A172 (cell line): ENCODE measurements around the gene YPEL5. TPM values are rescaled to one million over a fixed set of nuclear protein-coding genes. Genes with fewer than 3 reads are reported as not detected.
A peak's percentile ranks its signal among the peaks of the same experiment; 100 is the strongest.
"Not testable (repeated sequence)": the region's sequence is repeated elsewhere in the genome, so short reads cannot be mapped to it uniquely, and the experiment has no call there.

Experiments used
- DNase-seq: peaks from one replicate; pipeline ENCODE4 v3.0.0-alpha.2; 2015; ENCODE audit warnings: low spot score
- total RNA-seq: library from RNA; depleted of rRNA; stranded (reverse); fragments of >200 nt; shearing (Covaris generic); gene quantifications from 2 replicates; pipeline ENCODE4 v1.2.3, GENCODE V29; 2014

YPEL5 gene
- total RNA-seq, 1 experiment from 2014 or later: 112 TPM

DNA sequence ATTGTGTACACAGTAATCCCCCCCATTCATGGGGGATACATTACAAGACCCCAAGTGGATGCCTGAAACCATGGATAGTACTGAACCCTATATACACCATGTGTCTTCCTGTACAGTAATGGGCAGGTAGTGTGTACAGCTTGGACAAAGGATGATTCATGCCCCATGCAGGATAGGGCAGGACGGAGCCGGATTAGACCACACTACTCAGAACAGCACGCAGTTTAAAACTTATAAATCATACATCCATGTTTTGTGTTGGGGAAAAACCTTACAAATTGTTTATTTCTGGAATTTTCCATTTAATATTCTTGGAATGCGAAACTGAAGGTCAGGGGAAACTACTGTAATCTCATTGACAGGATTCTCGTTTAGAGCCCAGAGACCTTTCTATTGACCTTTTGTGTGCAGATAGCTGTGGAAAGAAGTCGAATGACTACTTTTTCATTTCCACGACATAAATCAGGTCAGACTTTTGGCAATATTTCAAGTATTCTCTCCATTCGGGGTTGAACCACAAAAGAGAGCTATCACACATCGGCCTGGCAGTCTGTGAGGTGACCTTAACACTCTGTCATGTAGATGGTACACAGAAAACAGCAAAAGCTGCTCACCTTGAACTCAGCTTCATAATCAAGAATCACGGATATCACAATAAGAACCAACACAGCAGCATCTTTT is 9.9 kb upstream of the YPEL5 start:
- peak; percentile 81 for DNase-seq

GRCh38 chr2:30139131-30139870 is 7.5 kb upstream of the YPEL5 start:
- DNase-seq: no peak

GRCh38 chr2:30141136-30141535 is 5.7 kb upstream of the YPEL5 start:
- no peak for DNase-seq

DNA sequence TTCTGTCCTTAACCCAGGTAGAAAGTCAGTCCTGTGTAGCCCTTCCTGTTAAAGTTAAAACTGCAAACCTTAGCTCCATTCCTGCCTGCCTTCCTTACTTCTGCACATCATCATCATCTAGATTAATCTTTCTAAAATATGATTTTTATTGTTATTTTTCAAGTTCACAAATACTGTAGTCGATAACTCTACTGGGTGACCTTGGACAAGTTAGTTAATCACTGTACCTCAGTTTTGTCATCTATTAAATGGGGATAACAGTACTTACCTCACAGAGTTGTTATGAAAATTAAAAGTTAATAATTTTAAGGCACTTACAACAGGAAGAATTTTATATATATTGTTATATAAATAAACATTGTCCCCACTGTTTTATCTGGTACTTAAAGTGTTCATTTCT is 2.5 kb upstream of the YPEL5 start:
- no peak for DNase-seq

DNA sequence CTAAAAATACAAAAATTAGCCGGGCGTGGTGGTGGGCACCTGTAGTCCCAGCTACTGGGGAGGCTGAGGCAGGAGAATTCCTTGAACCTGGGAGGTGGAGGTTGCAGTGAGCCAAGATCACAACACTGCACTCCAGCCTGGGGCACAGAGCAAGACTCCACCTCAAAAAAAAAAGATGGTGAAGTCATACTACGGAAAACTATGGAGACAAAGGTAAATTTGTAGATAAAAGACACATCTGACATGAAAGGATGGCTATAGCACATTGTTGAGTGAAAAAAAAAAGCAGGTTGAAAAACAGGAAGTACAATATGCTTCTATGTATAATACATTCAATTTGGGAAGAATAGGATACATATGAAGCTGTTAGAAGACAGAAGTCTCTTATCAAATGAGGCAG is 1.9 kb upstream of the YPEL5 start:
- not testable (repeated sequence) for DNase-seq

GRCh38 chr2:30145826-30146336 is 926 bp upstream of the YPEL5 start:
- peak; percentile 9 for DNase-seq

DNA sequence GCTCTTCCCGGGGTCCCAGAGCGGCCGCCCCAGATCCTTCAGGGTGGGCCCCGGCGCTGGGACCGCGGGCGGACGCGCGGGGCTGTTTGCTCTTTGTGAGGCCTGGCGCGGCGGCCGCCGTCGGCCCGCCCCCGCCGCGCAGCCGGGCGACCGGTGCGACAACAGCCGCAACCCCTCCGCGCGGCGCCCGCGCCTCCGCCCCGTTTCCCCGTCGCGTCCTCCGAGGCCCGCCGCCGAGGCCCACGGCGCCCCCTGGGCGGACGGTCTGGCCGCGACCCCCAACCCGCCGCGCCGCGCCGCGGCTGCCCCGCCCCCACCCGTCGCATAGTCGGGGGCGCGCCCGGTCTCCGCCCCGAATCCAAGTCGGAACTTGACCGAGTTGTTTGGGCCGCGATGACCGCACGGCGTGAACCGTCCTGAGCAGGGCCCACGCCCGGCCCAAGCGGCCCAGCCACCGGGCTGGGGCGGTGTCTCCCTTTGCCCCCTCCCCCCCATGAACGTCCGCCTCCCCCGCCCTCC is 448 bp downstream of the YPEL5 start:
- no peak for DNase-seq

DNA sequence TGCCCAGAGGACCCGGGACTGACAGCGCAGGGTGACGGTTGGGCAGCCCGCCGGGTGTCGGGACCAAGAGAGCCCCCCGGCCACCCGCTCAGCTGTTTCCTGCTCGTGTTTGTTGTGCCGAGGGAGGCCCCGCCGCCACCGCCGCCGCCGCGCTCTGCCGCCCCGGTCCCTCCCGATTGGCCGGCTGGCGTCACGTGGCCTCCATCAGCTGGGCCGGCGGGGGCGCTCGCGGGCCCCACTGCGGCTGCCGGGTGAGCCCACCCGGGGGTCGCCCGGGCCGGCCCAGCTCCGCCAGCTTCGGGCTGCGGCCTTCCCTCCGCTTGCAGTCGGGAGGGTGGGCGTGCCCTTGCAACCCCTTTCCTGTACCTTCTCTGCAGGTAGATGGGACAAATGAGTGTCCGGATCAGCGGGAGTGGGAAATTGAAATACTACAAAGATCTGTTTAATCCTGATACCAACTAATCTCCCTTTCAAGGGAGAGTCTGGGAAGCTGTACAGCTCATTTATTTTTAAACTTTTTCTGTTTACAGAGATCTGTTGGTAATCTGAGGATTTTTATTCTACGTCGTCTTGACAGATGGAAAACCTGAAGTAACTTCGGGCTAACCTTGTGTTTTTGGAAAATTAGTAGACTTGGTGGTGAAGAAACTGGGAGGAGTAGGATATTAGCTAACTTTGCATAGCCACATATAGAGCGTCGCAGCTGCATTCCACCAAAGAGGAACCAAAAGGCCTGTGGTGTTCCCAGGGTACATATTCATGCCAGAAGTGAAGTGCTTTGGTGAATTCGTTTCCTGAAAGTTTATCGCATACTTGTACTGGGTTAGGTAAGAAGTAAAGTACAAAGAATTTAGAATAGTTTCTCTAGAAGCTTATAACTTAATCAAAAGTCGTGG is 1.2 kb downstream of the YPEL5 start:
- peak; percentile 38 for DNase-seq

- no peak for DNase-seq
These were observed 2.0 kb downstream of the YPEL5 start for GRCh38 chr2:30148850-30149249.

DNA sequence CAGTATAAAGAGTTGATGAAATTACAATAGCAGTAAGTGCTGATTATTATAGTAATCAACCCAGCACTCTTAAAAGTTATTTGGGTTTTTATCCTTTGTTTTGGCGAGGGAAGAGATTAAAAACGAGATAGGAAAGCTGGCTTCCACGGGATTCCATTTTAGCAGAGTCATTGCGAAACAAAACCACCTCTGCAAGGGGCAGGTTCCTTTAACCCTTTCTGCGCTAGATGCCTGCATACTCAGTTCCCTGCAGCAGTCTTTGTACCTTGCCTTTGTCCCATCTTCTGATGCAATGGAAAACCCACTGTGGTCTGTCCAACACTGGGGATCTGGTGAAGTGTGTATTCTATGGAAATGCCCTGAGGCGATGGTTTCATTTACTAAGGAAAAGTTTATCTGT is 2.7 kb downstream of the YPEL5 start:
- peak; percentile 25 for DNase-seq

DNA sequence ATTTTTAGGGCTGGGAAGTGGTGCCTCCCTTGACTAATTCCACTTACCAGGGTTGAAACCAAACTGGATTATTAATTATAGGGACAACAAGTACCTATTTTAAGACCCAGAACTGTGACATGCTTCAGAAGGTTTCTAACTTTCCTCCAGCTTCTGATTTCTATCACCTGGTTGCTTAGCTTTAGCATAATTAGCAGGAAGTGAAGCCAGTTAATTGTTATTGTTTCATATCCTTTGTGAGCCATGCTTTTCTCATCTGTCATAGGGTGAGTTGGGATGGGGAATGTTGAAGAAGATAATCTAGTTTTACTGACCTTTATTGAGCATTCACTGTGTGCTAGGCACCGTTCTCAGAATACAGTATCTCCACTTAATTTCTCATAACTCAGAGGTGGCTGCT is 3.2 kb downstream of the YPEL5 start:
- DNase-seq: no peak

- no peak for DNase-seq
These were observed 4.0 kb downstream of the YPEL5 start for GRCh38 chr2:30150786-30151185.

DNA sequence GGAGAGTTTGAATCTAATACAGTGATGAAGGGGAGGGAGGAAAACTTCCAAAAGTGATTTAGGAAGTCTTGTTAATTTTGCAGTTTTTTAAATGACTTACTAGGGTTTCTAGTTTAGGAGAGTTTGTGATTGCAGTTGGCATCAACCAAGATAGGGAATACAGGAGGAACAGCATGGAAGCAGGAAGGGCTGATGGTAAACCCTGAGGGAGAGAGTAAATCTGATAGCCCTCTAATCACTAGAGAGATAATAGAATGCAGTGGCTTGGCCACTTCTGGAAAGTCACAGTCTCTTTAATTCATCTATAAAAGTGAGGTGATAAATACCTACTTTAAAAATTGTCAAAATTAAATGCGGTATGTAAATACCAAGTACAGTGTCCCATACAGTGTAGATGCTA is 5.6 kb downstream of the YPEL5 start:
- no peak for DNase-seq

- peak; percentile 50 for DNase-seq
These were observed 8.4 kb downstream of the YPEL5 start for GRCh38 chr2:30155202-30155601.

GRCh38 chr2:30155889-30156658 is 9.3 kb downstream of the YPEL5 start:
- no peak for DNase-seq

GRCh38 chr2:30157616-30158015 is 10.8 kb downstream of the YPEL5 start:
- no peak for DNase-seq

DNA sequence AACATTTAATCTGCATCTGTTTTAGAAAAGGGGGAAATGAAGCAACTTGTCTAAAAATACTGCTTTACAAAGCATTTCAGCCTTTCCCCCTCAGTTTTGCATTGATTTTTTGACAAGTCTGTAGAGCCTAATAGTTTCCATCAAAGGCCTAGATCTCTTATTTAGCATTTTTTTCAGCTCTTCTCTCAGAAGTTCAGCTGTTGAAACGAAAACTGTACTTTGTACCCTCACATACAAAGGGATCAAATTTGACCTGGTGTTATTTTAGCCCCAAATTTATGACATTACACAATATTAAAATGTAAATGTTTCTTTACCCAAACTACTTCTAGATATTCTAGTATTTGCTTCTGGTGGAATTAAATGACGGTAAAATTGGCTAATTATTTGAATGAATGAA is 13.0 kb downstream of the YPEL5 start:
- no peak for DNase-seq

GRCh38 chr2:30161929-30162706 is 15.3 kb downstream of the YPEL5 start:
- DNase-seq: no peak

DNA sequence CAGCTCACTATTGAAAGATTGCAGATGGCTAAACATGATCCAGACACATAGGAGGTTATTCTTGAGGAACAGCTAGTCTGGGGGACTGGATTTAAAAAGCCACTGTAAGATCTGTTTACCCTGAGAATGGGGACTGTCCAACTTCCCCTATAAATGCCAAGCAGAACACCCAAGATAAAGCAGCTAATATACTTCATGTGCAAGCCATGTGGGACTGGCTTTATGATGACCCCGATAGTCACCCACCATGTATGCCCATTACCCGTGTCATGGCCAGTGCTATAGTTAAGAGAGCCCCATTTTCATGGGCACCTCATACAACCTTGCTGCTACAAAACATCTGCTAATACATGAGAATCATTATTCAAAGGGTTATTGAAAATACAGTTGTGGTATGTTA is 16.0 kb downstream of the YPEL5 start:
- DNase-seq: no peak

- DNase-seq: no peak
These were observed 17.5 kb downstream of the YPEL5 start for GRCh38 chr2:30164131-30164925.
